Heart right ventricle (tissue), 16 donors: ENCODE measurements around the gene KDM4F. TPM values are rescaled to one million over a fixed set of nuclear protein-coding genes. Genes with fewer than 3 reads are reported as not detected.
A peak's percentile ranks its signal among the peaks of the same experiment; 100 is the strongest.

Experiments used
- ATAC-seq, 8 donors: fragments of 200-7000 bp; cut with Tn5 transposase; one replicate each; pipeline ENCODE4 v1.9.1; 2020; ENCODE audit warnings: mild to moderate bottlenecking in 8 of 8, moderate library complexity in 8 of 8, moderate number of reproducible peaks in 1 of 8
- DNase-seq, 2 donors: peaks; one replicate each; pipeline ENCODE4 v3.0.0-alpha.2; 2020
- H3K27ac ChIP-seq, 10 donors: fragments of 200-600 bp; sonication (generic) in 2 of 10; one replicate each; pipeline versions ENCODE4 v1.5.0 to v1.8.0; 2020 to 2022; ENCODE audit warnings: mild to moderate bottlenecking in 3 of 10
- H3K27me3 ChIP-seq, 7 donors: fragments of 200-600 bp; one replicate each; pipeline ENCODE4 v1.8.0; 2021 to 2022; ENCODE audit warnings: mild to moderate bottlenecking in 2 of 7
- H3K36me3 ChIP-seq, 9 donors: fragments of 200-600 bp; sonication (generic) in 1 of 9; one replicate each; pipeline versions ENCODE4 v1.5.0 to v1.8.0; 2020 to 2022; ENCODE audit warnings: mild to moderate bottlenecking in 2 of 9
- H3K4me1 ChIP-seq, 9 donors: fragments of 200-600 bp; sonication (generic) in 1 of 9; one replicate each; pipeline versions ENCODE4 v1.5.0 to v1.8.0; 2020 to 2022; ENCODE audit warnings: mild to moderate bottlenecking in 4 of 9
- H3K4me3 ChIP-seq, 10 donors: fragments of 200-600 bp; sonication (generic) in 2 of 10; one replicate each; pipeline versions ENCODE4 v1.5.0 to v1.8.0; 2020 to 2022; ENCODE audit warnings: mild to moderate bottlenecking in 7 of 10, moderate library complexity in 2 of 10
- H3K9me3 ChIP-seq, 11 donors: fragments of 200-600 bp in 10 of 11; sonication (generic) in 2 of 11; one replicate each; pipeline versions ENCODE4 v1.5.0 to v1.8.0; 2013 to 2022; ENCODE audit warnings: mild to moderate bottlenecking in 2 of 11, control low read depth in 1 of 11, moderate library complexity in 1 of 11
- WGBS, 2 donors: extraction: QIAGEN DNeasy Blood & Tissue Kit; methylation state at CpG; one replicate each; pipeline ENCODE4 v1.1.7; 2013; ENCODE audit warnings: inconsistent platforms in 1 of 2; 5-methylcytosine and 5-hydroxymethylcytosine counted together
- intact Hi-C, 10 donors: fragments of 100-400 bp; cut with DNase I; formaldehyde crosslinking; loops; one replicate each; pipeline versions ENCODE4 v1.11.1 to v1.14.2; 2022
- polyA plus RNA-seq, 2 donors: library from polyadenylated mRNA; stranded (reverse); fragments of 200-250 nt; gene quantifications; one replicate each; pipeline ENCODE4 v1.2.3, GENCODE V29; 2013
- total RNA-seq, 10 donors: library from RNA; stranded (reverse); fragmentation: NEBNext Ultra II Directional in 3 of 10; extraction: Animal tissue kit (Norgen Biotek cat#: 25700) in 3 of 10; gene quantifications; one replicate each; pipeline versions ENCODE4 v1.2.1 to v1.2.4, GENCODE V29; 2021 to 2023
- TF ChIP-seq, protein P1 (sequence below), 9 donors: fragments of 200-600 bp; sonication (generic) in 2 of 9; IDR thresholded peaks; one replicate each; pipeline versions ENCODE4 v1.5.0 to v1.8.0; 2021 to 2022; ENCODE audit warnings: antibody characterized with exemption in 9 of 9, mild to moderate bottlenecking in 5 of 9, moderate library complexity in 1 of 9
- donor health status: Arrhythmogenic right ventricular cardiomyopathy.
- donor health status: ischemic (EF 13 %, LVEDD 7.1; RV severe dilation, severe dysfunction).
- donor health status: healthy with polysubstance abuse.
- donor health status: DM: no; HTN: yes; CAD: no.
- donor health status: DM: no; HTN: no; CAD: no.
- donor health status: ischemic (EF 25% LVEDD 6.9; RV normal size, moderate dysfunction).
- donor health status: ischemic (EF 25% LVEDD 5.7; RV mildly dilated, moderate dysfunction).
- donor health status: healthy.
- donor health status: DM: yes; HTN: yes; CAD: no.
- donor health status: Ischemic cardiomyopathy.
- donor health status: ischemic (EF 35%, LVEDD 5.7; RV mildly dilated, moderate dysfunction).
- donor health status: nonischemic (EF 11% LVEDD 7.7; RV severe dilation, severe dysfunction).
- donor health status: DM: yes; HTN: yes; CAD: no.
- donor health status: PGD.
- donor health status: ischemic (EF 29% LVEDD 5.4; RV normal size, mild dysfunction).
- donor health status: nonischemic (EF 23%, LVEDD 6.1; RV moderate dilation, normal function).

The KDM4F gene
- total and polyA plus RNA-seq, 12 donors = not detected

DNA sequence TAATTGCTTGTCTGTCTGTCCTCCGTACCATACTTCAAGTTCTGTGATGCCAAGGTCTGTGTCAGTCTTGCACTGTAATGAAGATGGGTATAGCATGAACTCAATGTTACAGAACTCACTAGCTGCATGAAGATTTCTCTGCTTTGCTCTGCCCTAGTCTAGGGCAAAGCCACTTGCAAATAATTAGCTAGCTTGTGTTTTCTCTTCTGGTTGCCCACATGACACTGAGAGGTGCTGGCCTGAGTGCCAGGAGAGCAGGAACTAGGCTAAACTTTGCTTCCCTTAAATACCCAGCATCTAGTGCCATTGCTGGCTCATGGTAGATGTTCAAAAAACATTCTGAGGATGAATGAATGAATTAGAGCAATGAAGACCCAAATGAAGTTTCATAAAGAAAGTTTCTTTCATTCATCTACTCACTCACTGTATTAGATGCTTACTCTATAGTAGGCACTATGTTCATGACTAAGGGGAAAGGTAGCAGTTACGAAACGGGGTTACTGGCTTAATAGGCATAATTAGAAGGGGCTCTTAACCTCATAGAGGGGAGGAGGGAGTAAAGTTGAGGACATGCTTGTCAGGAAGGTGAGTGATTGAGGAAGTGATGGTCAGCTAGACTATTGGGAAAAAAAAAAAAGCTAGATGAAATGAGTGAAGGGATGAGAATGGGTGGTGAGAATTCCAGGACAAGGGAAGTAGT lies 36.0 kb downstream of the KDM4F start:
- Histone ChIP-seq H3K27me3 (no peaks in the 10 kb centered on the region), H3K4me1 (peaks cover 0 to 14% (median 9%) of the 10 kb centered on the region in 9 donors), H3K27ac (no peak overlapping the region), H3K4me3 (no peak overlapping the region), H3K36me3 (no peaks in the 10 kb centered on the region), H3K9me3 (no peaks in the 10 kb centered on the region)
- no peak for ATAC-seq
- TF ChIP-seq, protein P1, sequence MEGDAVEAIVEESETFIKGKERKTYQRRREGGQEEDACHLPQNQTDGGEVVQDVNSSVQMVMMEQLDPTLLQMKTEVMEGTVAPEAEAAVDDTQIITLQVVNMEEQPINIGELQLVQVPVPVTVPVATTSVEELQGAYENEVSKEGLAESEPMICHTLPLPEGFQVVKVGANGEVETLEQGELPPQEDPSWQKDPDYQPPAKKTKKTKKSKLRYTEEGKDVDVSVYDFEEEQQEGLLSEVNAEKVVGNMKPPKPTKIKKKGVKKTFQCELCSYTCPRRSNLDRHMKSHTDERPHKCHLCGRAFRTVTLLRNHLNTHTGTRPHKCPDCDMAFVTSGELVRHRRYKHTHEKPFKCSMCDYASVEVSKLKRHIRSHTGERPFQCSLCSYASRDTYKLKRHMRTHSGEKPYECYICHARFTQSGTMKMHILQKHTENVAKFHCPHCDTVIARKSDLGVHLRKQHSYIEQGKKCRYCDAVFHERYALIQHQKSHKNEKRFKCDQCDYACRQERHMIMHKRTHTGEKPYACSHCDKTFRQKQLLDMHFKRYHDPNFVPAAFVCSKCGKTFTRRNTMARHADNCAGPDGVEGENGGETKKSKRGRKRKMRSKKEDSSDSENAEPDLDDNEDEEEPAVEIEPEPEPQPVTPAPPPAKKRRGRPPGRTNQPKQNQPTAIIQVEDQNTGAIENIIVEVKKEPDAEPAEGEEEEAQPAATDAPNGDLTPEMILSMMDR (IDR thresholded peaks at IDR 0.05) = no peak
- DNase-seq = no peak
- intact Hi-C loops = no loop called here
- WGBS, 2 donors = 92% methylated on average over 3 of the region's 3 CpGs

DNA sequence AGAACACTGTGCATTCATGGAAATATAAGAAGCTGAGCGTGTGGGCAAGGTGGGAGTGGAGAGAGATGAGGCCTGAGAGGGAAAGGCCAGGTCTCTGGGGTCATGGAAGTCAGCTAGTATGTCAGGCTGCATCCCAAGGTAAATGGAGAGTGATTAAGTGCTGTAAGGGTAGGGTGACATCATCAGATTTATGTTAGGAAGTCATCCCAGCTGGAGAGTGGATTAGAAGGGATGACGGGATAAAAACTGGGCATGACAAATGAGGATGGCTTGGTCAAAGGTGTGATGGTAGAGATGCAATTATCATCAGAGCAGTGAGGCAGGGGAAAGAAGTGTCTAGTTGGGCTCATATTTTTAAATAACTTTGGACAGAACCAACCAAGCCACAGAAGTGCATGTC lies 36.9 kb downstream of the KDM4F start:
- intact Hi-C loops = no loop called here

DNA sequence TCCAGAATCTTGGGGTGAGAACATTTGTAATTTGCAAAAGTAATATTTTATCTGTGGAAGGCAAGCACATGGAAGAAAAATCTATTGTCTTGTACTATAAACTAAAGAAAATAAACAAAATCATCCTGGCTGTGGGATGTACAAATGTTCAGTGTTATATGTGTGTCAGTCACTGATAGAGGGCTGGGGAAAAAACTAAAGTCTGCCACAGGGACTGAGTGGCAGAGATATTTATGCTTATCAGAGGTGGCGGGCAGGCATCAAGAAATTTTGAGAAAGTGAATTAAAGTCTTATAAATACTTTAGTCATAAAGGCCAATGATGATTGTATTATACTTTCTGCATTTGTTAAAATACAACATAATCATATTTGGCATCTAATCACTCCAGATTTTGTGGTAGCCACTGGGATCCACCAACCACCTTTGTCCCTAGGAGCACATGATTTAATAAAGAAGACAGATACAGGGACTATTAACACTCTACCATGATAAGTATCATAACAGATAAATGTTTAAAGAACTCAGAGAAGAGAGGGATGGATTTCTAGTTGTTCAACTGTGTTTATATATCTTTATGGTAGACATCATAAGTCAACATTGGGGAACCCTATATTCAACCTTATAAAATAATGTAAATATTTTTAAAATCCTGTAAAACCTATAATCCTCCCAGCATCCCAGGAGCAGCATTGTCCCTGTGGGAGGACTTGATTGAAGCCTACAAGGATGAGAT lies 37.8 kb downstream of the KDM4F start:
- intact Hi-C loops = no loop called here
- no peaks in the 10 kb centered on the region for H3K9me3 ChIP-seq
- H3K4me1 ChIP-seq = peaks cover 0 to 27% (median 19%) of the 10 kb centered on the region in 9 donors
- H3K27me3 ChIP-seq = peaks cover 0 to 5% (median 0%) of the 10 kb centered on the region in 7 donors
- TF ChIP-seq, protein P1 (IDR thresholded peaks at IDR 0.05) = no peak
- 92 to 98% methylated on average over 1 of the region's 1 CpG for WGBS, 2 donors
- no peak overlapping the region for H3K4me3 ChIP-seq
- DNase-seq = no peak
- no peak overlapping the region for H3K27ac ChIP-seq
- H3K36me3 ChIP-seq = no peaks in the 10 kb centered on the region
- no peak for ATAC-seq

More for the DNA sequence above, 36.9 kb downstream of the KDM4F start:
- ATAC-seq = no peak
- TF ChIP-seq, protein P1 (IDR thresholded peaks at IDR 0.05) = no peak
- WGBS, 2 donors = 84 to 88% methylated on average over 2 of the region's 2 CpGs
- no peak overlapping the region for H3K27ac ChIP-seq
- H3K36me3 ChIP-seq = no peaks in the 10 kb centered on the region
- no peak for DNase-seq
- no peak overlapping the region for H3K4me3 ChIP-seq
- H3K9me3 ChIP-seq = no peaks in the 10 kb centered on the region
- H3K4me1 ChIP-seq = peaks cover 0 to 22% (median 16%) of the 10 kb centered on the region in 9 donors
- peaks cover 0 to 4% (median 0%) of the 10 kb centered on the region in 7 donors for H3K27me3 ChIP-seq

DNA sequence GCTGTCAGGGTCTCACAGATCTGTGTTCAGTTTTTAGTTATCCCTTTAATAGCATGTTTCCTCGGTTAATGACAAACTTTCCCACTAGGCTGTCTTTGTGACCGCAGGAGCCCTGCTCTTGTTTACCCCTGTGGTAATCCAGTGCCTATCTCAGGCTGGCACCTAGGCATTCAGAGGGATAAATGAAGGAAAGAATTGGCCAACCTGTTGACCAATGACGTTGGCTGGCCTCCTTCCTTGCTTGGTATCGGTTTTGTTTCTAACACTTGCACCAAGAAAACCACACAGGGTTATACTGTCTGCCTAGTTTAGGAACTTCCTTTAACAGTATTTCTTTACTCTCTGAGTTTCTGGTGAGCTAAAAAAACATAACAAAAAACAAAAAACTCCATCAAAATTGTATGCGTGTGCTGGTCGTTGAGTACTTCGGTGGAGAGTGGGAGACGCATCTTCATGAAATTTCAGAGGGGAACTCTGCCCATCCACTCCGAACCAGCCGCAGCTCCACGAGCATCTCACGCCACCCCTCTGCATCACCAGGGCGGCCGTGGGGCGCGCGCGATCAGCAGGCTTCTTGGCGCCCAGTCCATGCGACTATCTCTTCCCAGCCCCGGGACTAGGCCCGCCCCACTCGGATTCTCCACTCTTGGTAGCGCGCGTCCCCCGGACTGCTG lies 39.9 kb downstream of the KDM4F start:
- Histone ChIP-seq H3K9me3 (no peaks in the 10 kb centered on the region), H3K36me3 (no peaks in the 10 kb centered on the region), H3K27ac (peak overlapping the region; percentile 74 to 97 (median 94)), H3K4me1 (peaks cover 0 to 45% (median 22%) of the 10 kb centered on the region in 9 donors), H3K4me3 (peak overlapping the region; percentile 81 to 97 (median 95)), H3K27me3 (peaks cover 0 to 5% (median 0%) of the 10 kb centered on the region in 7 donors)
- DNase-seq (no peak), ATAC-seq (peak; percentile 62 to 83 (median 75))
- intact Hi-C loops = no loop called here
- 13 to 14% methylated on average over 27 of the region's 27 CpGs for WGBS, 2 donors
- TF ChIP-seq, protein P1 (IDR thresholded peaks at IDR 0.05) = no peak
